Stimulated activated CD4-positive, alpha-beta T cell treated with anti-CD3 and anti-CD28 coated beads, TNF-alpha, amount 100 ng/mL, for 48 hours (primary cell): ENCODE results near the gene AGPAT3.

Source experiments
- DNase-seq, 3 donors: peaks; one replicate each; pipeline ENCODE4 v3.0.0-alpha.2; 2020; ENCODE audit warnings: low read depth in 3 of 3

The AGPAT3 gene

DNA sequence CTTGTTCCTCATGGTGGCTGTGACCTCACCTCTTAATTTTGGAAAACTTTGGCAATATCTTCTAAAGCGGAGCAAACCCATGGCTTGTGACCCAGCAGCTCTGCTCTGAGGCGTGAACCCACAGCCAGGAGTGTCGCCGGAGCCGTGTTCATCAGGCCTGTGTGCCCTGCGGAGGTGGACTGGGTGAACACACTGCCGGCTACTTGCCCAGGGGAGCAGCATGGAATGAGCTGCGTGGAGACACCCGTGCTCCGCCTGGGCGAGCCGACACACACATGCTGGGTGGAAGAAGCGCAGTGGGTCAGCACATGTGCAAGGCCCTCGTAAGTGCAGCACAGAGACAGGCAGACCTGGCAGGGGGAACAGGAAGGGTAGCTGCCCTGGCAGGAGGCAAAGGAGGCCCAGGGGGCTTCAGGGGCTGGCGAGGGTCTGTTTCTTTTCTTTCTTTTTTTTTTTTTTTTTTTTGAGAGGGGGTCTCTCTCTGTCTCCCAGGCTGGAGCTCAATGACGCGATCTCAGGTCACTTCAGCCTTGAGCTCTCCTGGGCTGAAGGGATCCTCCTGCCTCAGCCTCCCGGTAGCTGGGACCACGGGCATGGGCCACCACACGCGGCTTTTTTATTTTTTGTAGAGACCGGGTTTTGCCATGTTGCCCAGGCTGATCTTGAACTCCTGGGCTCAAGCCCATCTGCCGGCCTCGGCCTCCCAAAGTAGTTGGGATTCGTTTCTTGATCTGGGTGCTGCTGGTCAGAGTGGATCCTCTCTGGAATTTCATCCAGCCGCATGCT is 41.8 kb downstream of the AGPAT3 start:
- DNase-seq, result no peak

DNA sequence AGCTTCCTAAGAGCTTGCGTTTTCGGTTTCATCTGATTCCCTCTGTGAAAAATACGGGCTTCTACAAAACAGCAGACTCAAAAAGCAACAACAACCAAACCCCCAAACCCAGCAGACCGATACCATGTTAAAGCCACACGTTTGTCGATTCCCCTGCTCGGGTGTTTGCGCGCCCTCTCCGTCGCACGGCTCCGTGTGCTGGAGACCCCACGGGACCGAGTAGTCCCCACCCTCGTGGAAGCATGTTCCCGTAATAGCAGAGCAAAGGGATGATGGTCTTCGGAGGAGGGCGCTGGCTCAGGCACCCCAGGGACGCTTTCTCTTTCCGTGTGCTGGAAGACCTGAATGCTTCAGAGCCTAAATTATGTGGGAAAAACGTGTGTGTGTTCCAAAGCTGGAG is 42.7 kb downstream of the AGPAT3 start:
- DNase-seq, result no peak

GRCh38 chr21:43908167-43908566 is 43.1 kb downstream of the AGPAT3 start:
- no peak for DNase-seq

DNA sequence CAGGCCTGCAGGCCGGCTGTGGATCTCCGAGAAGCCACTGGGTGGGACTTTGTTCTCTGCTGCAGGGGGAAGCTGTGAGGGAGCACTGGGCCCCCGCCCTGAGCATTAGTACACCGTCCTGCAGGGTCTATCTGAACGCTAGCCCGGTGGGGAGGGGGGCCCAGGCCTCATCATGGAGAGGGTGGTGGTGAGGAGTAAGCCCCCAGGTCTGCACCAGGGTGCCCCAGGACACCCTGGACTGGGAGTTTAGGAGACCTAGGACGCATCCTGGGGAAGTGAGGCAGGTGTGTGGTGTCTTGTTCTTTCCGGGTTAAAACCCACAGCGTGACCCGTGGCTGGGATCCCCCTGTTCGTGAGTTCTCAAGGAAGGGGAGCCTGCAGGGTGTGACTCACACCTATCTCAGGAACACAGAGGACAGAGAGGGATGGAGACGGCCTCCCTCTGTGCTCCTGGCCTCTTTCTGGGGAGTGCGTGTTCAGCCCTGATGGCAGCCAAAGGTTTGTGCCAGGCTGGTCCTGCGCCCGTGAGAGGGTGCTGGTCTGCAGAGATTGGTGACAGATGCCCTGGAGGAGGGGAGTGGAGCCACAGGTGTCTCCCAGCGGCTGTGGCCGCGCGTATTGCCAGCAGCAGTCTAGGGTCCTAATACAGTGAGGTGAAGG is 44.8 kb downstream of the AGPAT3 start:
- no peak for DNase-seq

DNA sequence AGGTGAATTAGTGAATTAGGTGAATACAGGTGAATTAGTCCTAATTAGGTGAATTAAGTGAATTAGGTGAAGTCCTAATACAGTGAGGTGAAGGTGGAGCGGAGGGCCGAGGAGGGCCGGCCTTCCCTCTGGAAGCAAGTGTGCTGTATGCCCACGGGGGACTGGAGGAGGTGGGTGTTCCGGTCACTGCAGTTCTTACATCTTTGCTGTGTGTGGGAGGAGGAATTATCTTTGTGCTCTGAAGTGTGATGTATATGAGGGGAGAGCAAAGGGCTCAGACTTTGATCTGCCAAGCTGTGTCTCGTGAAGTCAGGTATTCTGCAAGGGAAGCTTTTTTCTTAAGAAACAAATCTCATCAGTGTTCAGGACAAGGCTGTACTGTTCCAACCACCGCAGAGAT is 45.4 kb downstream of the AGPAT3 start:
- DNase-seq, result no peak

DNA sequence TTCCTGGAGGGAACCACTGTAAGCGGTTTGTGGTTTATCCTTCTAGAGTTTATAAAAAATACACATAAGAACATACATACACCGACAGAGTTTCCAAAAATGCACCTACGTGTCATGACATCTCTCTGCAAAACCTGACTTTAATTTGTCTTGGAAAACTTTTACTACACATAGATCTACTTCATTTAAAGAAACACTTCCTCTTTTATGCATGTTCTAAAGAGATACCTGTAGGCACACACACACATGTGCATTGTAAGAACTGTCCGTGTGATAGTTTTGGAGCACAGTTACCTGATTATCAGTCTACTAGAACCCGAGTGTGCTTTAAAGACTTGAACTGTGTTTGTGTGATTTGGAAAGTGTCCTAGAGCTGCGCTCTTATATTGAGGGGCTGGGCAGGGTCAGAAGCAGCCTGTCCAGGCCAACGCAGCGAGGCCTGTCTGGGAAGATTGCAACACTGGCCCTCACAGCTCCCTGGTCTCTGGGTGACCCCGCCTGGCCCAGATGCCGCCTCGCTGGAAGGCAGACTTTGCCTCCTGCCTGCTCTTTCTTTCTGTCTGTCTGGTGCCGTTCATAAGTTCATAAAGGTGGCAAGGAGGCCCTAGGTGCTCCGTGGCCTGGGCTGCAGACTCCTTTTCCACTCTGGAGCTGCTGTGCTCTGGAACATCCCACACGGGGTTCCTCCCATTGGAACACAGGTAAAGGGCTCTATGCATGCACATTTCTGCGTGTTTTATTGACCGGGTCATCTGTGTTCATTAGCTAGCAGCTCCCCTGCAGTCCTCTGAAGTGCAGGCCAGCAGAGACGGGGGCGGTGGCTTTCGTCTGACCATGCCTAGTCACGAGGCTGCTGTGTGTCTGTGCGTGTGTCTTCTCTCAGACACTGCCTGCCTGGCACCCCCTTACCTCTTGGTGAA is 46.3 kb downstream of the AGPAT3 start:
- no peak for DNase-seq

DNA sequence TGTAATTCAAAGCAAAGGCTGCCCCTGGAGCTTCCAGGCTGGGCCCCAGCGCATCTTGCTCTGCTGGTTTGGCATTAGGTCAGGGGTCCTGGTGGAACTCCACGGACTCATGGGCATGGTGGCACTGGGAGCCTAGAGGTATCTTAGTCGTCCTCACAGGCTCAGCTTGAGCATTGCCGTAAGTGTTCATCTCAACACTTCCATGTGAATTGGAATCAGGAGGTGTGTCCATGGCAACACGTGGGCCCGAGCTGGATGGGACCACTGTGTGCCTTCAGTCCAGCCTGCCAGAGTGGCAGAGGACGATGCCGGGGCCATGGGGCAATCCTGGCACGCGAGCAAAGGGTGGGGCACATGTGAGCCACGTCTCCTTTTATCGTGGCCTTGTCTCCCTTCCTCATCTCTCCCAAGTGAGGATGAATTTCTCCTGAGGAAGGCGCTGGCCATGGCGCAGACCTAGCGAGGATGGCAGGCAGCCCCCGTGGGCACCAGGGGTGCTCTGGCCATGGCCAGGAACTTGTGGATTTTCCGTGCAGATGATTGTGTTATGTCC is 47.0 kb downstream of the AGPAT3 start:
- no peak for DNase-seq

DNA sequence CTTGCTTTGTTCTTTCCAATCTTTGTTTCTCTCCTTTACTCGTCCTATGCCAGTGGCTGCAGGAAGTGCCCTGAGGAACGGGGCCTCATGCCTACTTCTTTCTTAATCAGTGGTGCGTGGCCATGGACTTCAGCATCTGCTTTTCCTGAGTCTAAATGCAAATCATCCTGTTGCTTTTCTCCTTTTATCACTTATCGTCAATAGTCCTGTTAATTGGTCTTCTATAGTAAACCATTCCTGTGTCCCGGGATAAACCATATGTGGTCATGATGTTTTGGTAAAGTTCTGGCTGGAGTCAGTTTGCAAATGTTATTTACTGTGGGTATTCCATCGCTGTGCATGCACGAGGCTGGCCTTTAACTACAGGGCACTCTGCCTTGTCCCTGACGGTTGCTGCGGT is 47.5 kb downstream of the AGPAT3 start:
- no peak for DNase-seq

- DNase-seq, result no peak
These were observed 47.9 kb downstream of the AGPAT3 start for GRCh38 chr21:43912910-43913309.

DNA sequence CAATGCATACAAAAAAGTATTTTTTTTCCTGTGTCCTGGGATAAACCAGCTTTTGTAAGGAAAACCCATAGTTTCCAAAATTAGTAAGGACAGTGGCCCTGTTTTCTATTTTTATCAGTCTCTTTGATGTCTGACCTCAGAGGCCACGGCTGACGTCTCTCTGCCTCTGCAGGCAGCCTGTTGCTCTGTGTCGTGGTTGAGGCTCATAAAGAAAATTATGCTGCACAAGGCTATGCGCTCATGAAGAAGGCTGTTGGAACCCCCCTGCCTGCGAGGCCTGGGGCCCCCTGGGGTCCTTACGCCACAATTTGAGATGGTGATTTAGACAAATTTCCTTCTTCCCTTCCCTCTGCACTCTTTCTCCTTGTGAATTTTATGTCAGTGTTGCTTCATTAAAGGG is 48.9 kb downstream of the AGPAT3 start:
- DNase-seq, result no peak

GRCh38 chr21:43916076-43916475 is 51.1 kb downstream of the AGPAT3 start:
- no peak for DNase-seq

- peak in 2 of 3 donors; percentile 27 to 42 for DNase-seq
These were observed 51.9 kb downstream of the AGPAT3 start for GRCh38 chr21:43916691-43917514.

DNA sequence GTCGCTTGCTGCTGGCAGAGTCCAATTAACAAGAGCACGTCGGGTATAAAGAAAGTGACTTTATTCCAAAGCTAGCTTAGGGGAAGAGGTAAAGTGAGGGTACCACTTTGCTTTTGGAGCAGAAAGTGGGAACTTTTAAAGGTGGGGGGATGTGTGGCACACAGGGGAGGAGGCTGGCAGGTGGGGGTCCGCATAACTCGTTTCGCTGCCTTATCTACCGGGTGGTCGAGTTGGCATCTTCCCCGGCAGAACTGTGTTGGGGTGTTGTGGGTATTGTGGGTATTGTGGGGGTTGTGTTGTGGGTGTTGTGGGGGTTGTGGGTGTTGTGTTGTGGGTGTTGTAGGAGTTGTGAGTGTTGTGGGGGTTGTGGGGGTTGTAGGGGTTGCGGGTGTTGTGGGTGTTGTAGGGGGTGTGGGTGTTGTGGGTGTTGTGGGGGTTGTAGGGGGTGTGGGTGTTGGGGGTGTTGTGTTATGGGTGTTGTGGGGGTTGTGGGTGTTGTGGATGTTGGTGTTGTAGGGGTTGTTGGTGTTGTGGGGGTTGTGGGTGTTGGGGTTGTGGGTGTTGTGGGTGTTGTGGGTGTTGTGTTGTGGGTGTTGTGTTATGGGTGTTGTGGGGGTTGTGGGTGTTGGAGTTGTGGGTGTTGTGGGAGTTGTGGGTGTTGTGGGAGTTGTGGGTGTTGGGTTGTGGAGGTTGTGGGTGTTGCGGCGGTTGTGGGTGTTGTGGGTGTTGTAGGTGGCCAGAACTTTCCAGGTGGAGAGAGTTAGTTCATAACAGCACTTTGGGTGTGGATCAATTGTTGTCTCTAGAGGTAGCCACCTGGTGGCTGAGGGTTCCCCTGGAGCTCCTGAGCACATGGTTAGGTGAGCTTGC is 52.7 kb downstream of the AGPAT3 start:
- no peak for DNase-seq

DNA sequence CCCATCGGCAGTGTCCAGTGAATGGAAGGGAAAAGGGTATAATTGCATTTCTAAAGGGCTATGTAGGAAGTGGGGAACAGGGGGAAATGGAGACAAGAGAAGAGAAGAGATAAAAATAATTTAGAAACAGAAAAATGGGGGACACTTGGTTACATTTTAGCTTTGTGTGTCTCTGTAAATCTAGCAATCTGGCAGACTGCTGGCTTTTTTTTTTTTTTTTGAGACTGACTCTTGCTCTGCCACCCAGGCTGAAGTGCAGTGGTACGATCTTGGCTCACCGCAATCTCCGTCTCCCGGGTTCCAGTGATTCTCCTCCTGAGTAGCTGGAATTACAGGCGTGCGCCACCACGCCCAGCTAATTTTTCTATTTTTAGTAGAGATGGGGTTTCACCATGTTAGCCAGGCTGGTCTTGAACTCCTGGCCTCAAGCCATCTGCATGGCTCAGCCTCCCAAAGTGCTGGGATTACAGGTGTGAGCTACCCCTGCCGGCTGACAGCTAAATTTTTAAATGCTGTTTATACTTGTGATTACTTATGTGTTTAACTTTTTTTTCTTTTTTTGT is 53.4 kb downstream of the AGPAT3 start:
- DNase-seq, result no peak

DNA sequence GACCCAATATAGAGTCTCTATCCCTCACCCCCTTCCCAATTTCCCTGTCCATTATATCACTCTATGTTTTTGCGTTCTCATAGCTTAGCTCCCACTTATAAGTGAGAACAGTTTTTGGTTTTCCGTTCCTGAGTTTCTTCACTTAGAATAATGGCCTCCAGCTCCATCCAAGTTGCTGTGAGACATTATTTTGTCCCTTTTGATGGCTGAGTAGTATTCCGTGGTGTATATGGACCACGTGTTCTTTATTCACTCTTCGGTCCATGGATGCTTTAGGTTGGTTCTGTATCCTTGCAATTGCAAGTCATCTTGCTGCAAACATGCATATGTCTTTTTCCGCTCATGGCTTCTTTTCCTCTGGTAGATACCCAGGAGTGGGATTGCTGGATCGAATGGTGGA is 54.3 kb downstream of the AGPAT3 start:
- DNase-seq, result no peak

DNA sequence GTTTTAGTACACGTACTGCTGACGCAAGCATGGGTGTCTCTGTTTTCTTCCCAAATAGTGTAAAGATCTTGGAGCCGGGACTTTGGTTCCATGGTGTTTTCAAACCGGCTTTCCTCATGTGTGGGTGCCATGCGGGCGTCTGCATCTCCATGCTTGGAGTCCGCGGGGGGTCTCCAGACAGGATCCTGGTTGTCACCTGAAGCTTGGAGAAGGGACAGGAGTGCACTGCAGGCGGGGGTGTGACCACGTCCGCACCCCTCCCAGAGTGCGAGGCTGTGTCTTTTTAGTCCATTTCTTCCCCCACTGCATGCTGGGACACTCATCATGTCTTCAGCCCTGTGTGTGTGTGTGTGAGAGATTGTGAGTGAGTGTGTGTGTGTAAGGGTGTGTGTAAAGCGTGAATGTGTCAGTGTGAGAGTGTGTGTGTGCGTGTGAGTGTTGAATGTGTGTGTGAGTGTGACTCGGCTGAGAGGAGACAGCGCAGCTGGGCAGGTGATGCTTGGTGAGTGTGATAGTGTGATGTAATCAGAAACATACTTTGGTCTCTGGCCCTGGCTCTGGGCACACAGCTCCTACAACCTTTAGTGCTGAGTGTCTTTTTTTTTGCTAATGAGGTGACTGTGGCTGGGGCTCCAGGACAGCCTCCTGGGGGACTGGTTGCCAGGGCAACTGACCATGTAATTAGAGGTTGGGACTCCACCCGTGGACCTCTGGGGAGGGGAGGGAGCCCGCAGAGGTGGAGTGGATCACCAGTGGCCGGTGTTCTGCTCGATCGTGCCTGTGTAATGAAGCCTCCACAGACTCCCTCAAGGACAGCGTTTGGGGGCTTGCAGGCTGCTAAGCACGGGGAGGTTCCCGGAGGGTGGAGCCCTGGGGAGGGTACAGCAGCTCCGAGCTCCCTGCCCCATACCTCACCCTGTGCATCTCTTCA is 55.1 kb downstream of the AGPAT3 start:
- no peak for DNase-seq

DNA sequence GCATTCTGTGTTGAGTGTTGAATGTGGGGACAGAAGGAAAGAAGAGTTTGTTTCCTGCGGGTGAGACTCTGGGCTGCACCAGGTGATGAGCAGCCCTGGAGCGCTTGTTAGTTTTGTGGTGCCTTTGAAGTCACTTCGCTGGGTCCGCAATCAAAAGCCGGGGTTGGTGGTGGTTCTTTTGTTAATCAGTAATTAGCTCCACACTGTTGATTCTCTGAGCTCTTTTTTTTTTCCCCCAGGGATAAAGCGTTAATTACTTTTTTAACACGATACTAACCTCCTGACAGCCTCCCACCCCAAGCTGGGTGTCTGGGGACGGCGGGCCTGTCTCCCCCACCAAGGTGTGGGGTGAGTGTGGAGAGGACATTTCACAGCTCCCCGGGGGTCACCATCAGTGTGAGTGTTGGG is 56.6 kb downstream of the AGPAT3 start:
- DNase-seq, result no peak
